Mesendoderm (in vitro differentiated cells): ENCODE data around the gene RAG1.

Experiments
- DNase-seq: peaks from one replicate; pipeline ENCODE4 v3.0.0; 2013
- H2AK5ac ChIP-seq: 2 replicates; pipeline ENCODE4 v1.6.1; 2013; ENCODE audit warnings: low read length, inconsistent platforms
- H2BK120ac ChIP-seq: 2 replicates; pipeline ENCODE4 v1.6.1; 2013; ENCODE audit warnings: low read depth, mild to moderate bottlenecking, low read length, moderate library complexity, mixed read lengths
- H2BK15ac ChIP-seq: replicated peaks from 2 replicates; pipeline ENCODE4 v1.6.1; 2013; ENCODE audit warnings: low read depth, mild to moderate bottlenecking, moderate library complexity
- H2BK5ac ChIP-seq: 2 replicates; pipeline ENCODE4 v1.6.1; 2013; ENCODE audit warnings: low read length, inconsistent platforms
- H3K18ac ChIP-seq: 2 replicates; pipeline ENCODE4 v1.6.1; 2013; ENCODE audit warnings: mild to moderate bottlenecking, low read length, mixed read lengths
- H3K23ac ChIP-seq: one replicate; pipeline ENCODE4 v1.6.1; 2013; ENCODE audit warnings: low read length
- H3K27ac ChIP-seq: 2 replicates; pipeline ENCODE4 v1.5.1; 2013; ENCODE audit warnings: low read depth, mild to moderate bottlenecking, inconsistent platforms, low read length, moderate library complexity
- H3K27me3 ChIP-seq: 2 replicates; pipeline ENCODE4 v1.6.1; 2013; ENCODE audit warnings: low read length, control low read depth, mild to moderate bottlenecking, inconsistent platforms; ENCODE audit not compliant: insufficient read depth, poor library complexity
- H3K36me3 ChIP-seq: 2 replicates; pipeline ENCODE4 v1.6.1; 2013; ENCODE audit warnings: low read length, inconsistent platforms; ENCODE audit not compliant: control insufficient read depth, insufficient read depth
- H3K4ac ChIP-seq: one replicate; pipeline ENCODE4 v1.6.1; 2013; ENCODE audit warnings: low read depth, mild to moderate bottlenecking, low read length, moderate library complexity
- H3K4me1 ChIP-seq: 2 replicates; pipeline ENCODE4 v1.6.1; 2013; ENCODE audit warnings: low read depth, low read length, inconsistent platforms; ENCODE audit not compliant: control insufficient read depth
- H3K4me2 ChIP-seq: 2 replicates; pipeline ENCODE4 v1.6.1; 2013; ENCODE audit warnings: low read length
- H3K4me3 ChIP-seq: 2 replicates; pipeline ENCODE4 v1.5.1; 2013; ENCODE audit warnings: mild to moderate bottlenecking, low read length
- H3K56ac ChIP-seq: one replicate; pipeline ENCODE4 v1.6.1; 2013; ENCODE audit warnings: low read length
- H3K79me1 ChIP-seq: 2 replicates; pipeline ENCODE4 v1.6.1; 2013; ENCODE audit warnings: low read length, inconsistent platforms
- H3K79me2 ChIP-seq: 2 replicates; pipeline ENCODE4 v1.6.1; 2013; ENCODE audit warnings: mild to moderate bottlenecking, low read length; ENCODE audit not compliant: control insufficient read depth, insufficient read depth
- H3K9ac ChIP-seq: 2 replicates; pipeline ENCODE4 v1.6.1; 2013; ENCODE audit warnings: low read length, inconsistent platforms
- H4K5ac ChIP-seq: one replicate; pipeline ENCODE4 v1.6.1; 2013; ENCODE audit warnings: low read length
- H4K8ac ChIP-seq: one replicate; pipeline ENCODE4 v1.6.1; 2013; ENCODE audit warnings: low read depth, mild to moderate bottlenecking, control low read depth, low read length, moderate library complexity
- WGBS: extraction: QIAGEN DNeasy Blood & Tissue Kit; methylation state at CpG from one replicate; pipeline ENCODE4 v1.1.7; 2013; ENCODE audit warnings: low lambda C conversion rate, missing lambda C conversion rate; ENCODE audit not compliant: insufficient coverage; ENCODE audit errors: extremely low coverage; 5-methylcytosine and 5-hydroxymethylcytosine counted together

The RAG1 gene

DNA sequence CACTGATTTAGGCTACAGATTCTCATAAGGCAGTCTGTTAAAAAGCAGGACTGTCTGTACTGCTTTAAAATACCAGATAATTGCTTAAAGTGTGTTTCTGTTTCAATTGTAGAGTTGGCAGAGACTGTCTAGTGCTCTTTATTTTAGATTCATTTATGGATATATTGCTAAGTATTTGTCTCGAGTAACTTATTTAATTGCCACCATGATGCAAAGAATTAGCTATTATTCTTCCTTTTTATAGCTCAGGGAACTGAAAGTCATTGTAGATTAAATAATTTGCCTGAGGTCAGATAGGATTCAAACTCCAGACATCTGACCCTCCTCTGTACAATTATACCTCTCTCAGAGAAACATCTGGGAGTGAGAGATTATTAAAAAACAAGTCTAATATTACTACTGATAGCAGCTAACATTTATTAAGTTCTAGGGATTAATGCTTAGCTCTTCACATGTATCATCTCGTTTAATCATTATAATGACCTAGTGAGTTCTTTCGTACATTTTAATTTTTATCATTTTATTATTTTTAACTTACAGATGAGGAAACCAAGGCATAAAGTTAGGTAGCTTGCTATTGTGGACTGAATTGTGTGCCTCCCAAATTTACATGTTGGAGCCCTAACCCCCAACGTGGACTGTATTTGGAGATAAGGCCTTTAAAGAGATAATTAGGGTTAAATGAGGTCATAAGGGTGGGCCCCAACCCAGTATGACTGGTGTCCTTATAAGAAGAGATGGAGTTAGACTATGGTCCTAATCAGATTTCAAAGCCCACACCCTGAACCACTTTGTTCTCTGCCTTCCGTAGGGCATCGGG lies 49.9 kb downstream of the RAG1 start:
- H3K4me2 ChIP-seq = no peak overlapping the region
- H3K56ac ChIP-seq = no peak overlapping the region
- no peaks in the 10 kb centered on the region for H3K79me2 ChIP-seq
- H2BK15ac ChIP-seq = no peak overlapping the region
- no peak overlapping the region for H3K18ac ChIP-seq
- no peak overlapping the region for H4K5ac ChIP-seq
- H4K8ac ChIP-seq = no peak overlapping the region
- no peaks in the 10 kb centered on the region for H3K36me3 ChIP-seq
- no peak for DNase-seq
- WGBS = no CpG with 5 or more reads among the region's 6 CpGs
- H3K4me3 ChIP-seq = no peak overlapping the region
- H3K23ac ChIP-seq = no peak overlapping the region
- no peak overlapping the region for H2AK5ac ChIP-seq
- H2BK5ac ChIP-seq = no peak overlapping the region
- H3K4ac ChIP-seq = no peak overlapping the region
- no peaks in the 10 kb centered on the region for H3K27me3 ChIP-seq
- H3K4me1 ChIP-seq = no peaks in the 10 kb centered on the region
- H3K79me1 ChIP-seq = no peaks in the 10 kb centered on the region
- H2BK120ac ChIP-seq = no peak overlapping the region
- no peak overlapping the region for H3K27ac ChIP-seq
- no peak overlapping the region for H3K9ac ChIP-seq

DNA sequence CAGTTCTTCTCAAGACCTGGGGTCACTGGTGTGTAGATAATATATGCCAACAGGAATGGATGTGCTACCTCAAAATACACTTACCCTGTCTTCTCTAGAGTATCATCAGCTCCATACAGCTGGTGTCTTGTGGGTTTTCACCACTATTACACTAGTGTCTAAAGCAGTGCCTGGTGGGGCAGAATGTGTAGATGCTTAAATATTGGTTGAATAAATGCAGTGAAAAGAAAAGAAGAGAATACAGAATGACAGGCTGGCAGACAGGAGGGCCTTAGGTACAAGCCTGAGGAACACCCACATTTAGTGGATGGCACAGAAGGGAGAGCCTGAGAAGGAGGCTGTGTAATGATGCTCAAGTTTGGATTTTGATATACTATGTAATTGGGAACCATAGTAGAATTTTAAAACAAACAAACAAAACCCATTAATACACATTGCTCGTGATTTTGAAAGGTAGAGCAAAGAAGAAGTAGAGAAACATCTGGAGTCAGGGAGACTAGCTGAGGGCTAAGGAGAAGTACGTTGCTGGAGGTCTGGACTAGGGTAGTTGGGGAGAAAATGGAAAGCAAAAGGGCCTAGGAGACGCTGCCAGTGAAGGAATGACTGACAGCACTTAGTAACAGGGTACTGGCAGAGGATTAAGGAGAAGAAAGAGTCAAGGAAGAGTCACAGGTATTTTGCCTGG lies 50.7 kb downstream of the RAG1 start:
- Histone ChIP-seq H3K18ac (no peak overlapping the region), H3K79me1 (no peaks in the 10 kb centered on the region), H4K8ac (no peak overlapping the region), H3K23ac (no peak overlapping the region), H3K36me3 (no peaks in the 10 kb centered on the region), H3K27ac (no peak overlapping the region), H2BK120ac (no peak overlapping the region), H3K4me2 (no peak overlapping the region), H3K4me1 (no peaks in the 10 kb centered on the region), H3K4ac (no peak overlapping the region), H2AK5ac (no peak overlapping the region), H2BK15ac (no peak overlapping the region), H4K5ac (no peak overlapping the region), H3K79me2 (no peaks in the 10 kb centered on the region), H3K9ac (no peak overlapping the region), H3K27me3 (no peaks in the 10 kb centered on the region), H3K56ac (no peak overlapping the region), H3K4me3 (no peak overlapping the region), H2BK5ac (no peak overlapping the region)
- DNase-seq = no peak
- WGBS = no CpG with 5 or more reads among the region's 3 CpGs

DNA sequence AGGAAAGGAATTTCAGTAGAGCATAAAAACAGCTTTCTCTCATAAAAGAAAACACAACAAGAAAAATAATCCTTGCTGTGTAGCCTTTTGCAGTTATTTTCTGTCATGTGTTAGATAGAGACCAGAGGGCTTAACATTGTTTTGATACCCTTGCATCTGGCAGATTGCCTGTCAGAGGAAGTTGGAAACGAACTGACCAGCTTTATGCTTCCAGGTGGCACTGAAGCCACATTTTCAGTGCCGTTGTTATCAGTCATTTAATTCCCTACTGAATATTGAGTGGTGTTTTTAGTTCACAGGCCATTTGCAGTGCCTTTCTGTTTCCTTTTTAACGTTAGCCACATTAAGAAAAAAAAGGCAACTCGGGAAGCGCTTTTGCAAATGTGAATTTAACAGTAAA lies 51.7 kb downstream of the RAG1 start:
- Histone ChIP-seq H3K4me2 (no peak overlapping the region), H3K4me1 (no peaks in the 10 kb centered on the region), H2BK5ac (no peak overlapping the region), H3K18ac (no peak overlapping the region), H3K27ac (no peak overlapping the region), H3K4ac (no peak overlapping the region), H3K79me1 (no peaks in the 10 kb centered on the region), H2BK120ac (no peak overlapping the region), H3K79me2 (no peaks in the 10 kb centered on the region), H2AK5ac (no peak overlapping the region), H4K8ac (no peak overlapping the region), H3K27me3 (no peaks in the 10 kb centered on the region), H2BK15ac (no peak overlapping the region), H3K4me3 (no peak overlapping the region), H3K36me3 (no peaks in the 10 kb centered on the region), H4K5ac (no peak overlapping the region), H3K56ac (no peak overlapping the region), H3K9ac (no peak overlapping the region), H3K23ac (no peak overlapping the region)
- WGBS = no CpG with 5 or more reads among the region's 5 CpGs
- DNase-seq = peak; percentile 10

DNA sequence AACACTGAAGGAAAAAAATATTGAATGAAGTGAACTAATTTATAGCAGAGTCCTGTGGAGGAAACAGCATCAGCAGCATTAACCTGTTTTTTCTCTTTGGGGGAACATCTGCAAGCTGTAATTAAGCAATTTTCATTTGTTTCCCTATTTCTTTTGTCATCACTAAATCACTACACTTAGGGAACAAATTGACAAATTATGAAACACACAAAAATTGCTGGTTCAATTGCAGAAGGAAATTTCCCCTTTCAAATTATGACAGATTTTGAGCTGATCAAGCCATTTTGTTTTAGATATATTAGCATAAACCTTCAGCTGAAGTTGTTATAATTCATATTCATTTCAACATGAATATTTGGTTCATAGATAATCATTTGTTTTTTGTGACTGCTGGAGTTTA lies 52.4 kb downstream of the RAG1 start:
- Histone ChIP-seq H2BK5ac (no peak overlapping the region), H4K5ac (no peak overlapping the region), H3K9ac (no peak overlapping the region), H3K23ac (no peak overlapping the region), H3K4me1 (no peaks in the 10 kb centered on the region), H3K4me3 (no peak overlapping the region), H3K36me3 (no peaks in the 10 kb centered on the region), H2AK5ac (no peak overlapping the region), H2BK15ac (no peak overlapping the region), H2BK120ac (no peak overlapping the region), H3K4ac (no peak overlapping the region), H3K4me2 (no peak overlapping the region), H3K27me3 (no peaks in the 10 kb centered on the region), H4K8ac (no peak overlapping the region), H3K56ac (no peak overlapping the region), H3K79me2 (no peaks in the 10 kb centered on the region), H3K18ac (no peak overlapping the region), H3K27ac (no peak overlapping the region), H3K79me1 (no peaks in the 10 kb centered on the region)
- DNase-seq = no peak

DNA sequence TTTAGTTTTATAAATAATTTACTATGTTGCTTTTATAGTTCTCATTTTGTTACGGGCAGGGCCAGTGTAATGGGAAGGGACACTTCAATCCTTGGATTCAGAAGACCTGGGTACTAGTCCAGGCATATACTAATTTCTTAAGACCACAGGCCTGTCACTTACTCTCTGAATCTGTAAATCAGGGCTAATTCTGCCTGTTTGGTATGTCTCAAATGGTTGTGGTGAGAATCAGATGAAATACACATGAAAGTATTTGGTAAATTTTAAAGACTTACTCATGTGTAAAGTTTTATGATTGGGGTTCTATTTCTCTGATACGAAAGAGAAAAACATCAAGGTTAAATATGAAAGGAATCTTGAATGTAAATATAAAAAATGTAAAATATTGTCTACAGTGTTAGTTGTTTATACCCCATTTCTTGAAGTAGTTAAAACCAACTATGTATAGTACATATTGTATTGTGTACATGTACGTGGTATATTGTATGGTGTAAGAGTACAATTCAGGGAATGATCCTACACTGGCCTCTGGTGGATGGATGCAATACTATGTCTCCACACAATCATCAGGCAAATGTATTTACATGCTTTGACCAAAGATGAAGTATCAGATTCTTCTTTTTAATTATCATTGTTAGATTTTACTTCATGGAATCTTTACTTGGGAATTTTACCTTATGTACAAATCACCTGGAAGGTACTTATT lies 54.8 kb downstream of the RAG1 start:
- no peak overlapping the region for H2AK5ac ChIP-seq
- 100% methylated on average over 1 of the region's 3 CpGs for WGBS
- H3K27me3 ChIP-seq = no peaks in the 10 kb centered on the region
- H2BK120ac ChIP-seq = no peak overlapping the region
- H3K9ac ChIP-seq = no peak overlapping the region
- no peak overlapping the region for H3K4ac ChIP-seq
- H3K4me3 ChIP-seq = no peak overlapping the region
- H3K36me3 ChIP-seq = no peaks in the 10 kb centered on the region
- no peak overlapping the region for H3K4me2 ChIP-seq
- no peak overlapping the region for H2BK15ac ChIP-seq
- H3K23ac ChIP-seq = no peak overlapping the region
- no peaks in the 10 kb centered on the region for H3K4me1 ChIP-seq
- no peak for DNase-seq
- H3K79me1 ChIP-seq = no peaks in the 10 kb centered on the region
- H4K5ac ChIP-seq = no peak overlapping the region
- no peak overlapping the region for H3K18ac ChIP-seq
- no peak overlapping the region for H3K56ac ChIP-seq
- no peak overlapping the region for H4K8ac ChIP-seq
- no peak overlapping the region for H3K27ac ChIP-seq
- no peak overlapping the region for H2BK5ac ChIP-seq
- no peaks in the 10 kb centered on the region for H3K79me2 ChIP-seq
